SH-SY5Y (cell line): ENCODE measurements around the gene WWOX.

Source experiments
- GATA2 ChIP-seq: IDR thresholded peaks from 2 replicates; pipeline ENCODE4 v1.6.1; 2011; ENCODE audit warnings: mild to moderate bottlenecking, low read depth, low read length
- GATA3 ChIP-seq: IDR thresholded peaks from 2 replicates; pipeline ENCODE4 v1.6.1; 2011; ENCODE audit warnings: low read depth, mild to moderate bottlenecking, low read length, moderate library complexity

GRCh38 chr16:78504401-78504851 is 405.0 kb downstream of the WWOX start:
- TF ChIP-seq GATA2 = no peak
- TF ChIP-seq GATA3 = no peak
